ENCODE results near the gene PLCL2.

The PLCL2 gene

DNA sequence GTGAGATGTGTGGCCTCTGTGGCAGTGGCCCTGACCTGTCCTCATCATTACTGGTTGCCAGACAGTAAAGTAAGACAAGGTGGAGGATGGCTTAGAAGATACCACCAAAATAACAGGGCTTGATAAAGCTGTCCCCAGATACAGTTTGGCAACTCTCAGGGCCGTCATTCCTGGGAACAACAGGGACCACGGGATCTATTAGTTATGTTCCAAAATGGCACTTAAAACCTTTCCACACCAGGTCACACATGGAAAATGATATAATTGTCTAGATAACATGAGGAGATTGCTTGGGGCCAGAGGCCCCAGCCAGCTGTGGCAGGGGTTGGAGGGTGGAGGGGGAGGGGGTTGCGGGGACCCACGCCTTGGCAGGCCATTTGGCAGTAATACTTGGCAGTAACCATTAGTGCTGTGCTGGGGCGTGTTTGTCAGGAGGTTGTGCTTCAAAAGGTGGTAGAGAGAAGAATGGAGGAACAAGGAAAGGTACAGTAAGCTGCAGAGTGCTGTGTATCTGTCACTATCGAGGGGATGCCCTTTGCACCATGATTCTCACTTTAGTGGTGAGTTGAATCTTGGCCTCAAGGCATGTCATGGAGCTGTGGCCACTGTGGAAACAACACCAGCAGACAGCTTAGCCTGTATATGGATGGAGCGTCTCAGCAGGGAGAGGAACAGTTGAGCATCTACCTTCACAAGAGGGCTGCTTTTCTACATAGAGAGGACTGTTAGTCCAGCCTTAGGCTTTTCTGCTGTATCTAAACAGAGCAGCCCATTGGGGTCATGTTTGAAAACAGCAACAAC lies 14.0 kb downstream of the PLCL2 start:
- peak overlapping the region; percentile 74 for H3K4me2 ChIP-seq (ENCODE audit: low read length)
- H3F3A ChIP-seq (ENCODE audit: insufficient read depth, low read length), result 0 out of 2 replicates have a peak, but pooled peaks cover 7% of the 10 kb centered on the region
- H4K20me1 ChIP-seq (ENCODE audit: insufficient read depth, low read length), result no peaks in the 10 kb centered on the region
- no peaks in the 10 kb centered on the region for H3K9me2 ChIP-seq (ENCODE audit: low read depth, low read length)
- peaks cover 100% of the 10 kb centered on the region for H3K79me2 ChIP-seq (ENCODE audit: insufficient read depth, low read length)
- H3K27me3 ChIP-seq (ENCODE audit: insufficient read depth, low read length), result no peaks in the 10 kb centered on the region
- H2AFZ ChIP-seq (ENCODE audit: low read length), result no peak overlapping the region
- peak overlapping the region; percentile 37 for H3K4me3 ChIP-seq (ENCODE audit: low read depth, low read length, poor library complexity, severe bottlenecking)
- peak overlapping the region; percentile 52; the same call in 1 of the 2 replicates for H3K9ac ChIP-seq (ENCODE audit: low read length)
- peaks cover 4% of the 10 kb centered on the region; the same call in 1 of the 2 replicates for H3K36me3 ChIP-seq (ENCODE audit: insufficient read depth, low read length)
- peaks cover 87% of the 10 kb centered on the region for H3K4me1 ChIP-seq (ENCODE audit: insufficient read depth, low read length, severe bottlenecking)
- H3K9me3 ChIP-seq (ENCODE audit: low read length), result peaks cover 2% of the 10 kb centered on the region; the same call in 1 of the 2 replicates
- TF ChIP-seq EZH2 (IDR thresholded peaks at IDR 0.05; ENCODE audit: borderline replicate concordance, low read length), result no peak
- TF ChIP-seq, protein P1, sequence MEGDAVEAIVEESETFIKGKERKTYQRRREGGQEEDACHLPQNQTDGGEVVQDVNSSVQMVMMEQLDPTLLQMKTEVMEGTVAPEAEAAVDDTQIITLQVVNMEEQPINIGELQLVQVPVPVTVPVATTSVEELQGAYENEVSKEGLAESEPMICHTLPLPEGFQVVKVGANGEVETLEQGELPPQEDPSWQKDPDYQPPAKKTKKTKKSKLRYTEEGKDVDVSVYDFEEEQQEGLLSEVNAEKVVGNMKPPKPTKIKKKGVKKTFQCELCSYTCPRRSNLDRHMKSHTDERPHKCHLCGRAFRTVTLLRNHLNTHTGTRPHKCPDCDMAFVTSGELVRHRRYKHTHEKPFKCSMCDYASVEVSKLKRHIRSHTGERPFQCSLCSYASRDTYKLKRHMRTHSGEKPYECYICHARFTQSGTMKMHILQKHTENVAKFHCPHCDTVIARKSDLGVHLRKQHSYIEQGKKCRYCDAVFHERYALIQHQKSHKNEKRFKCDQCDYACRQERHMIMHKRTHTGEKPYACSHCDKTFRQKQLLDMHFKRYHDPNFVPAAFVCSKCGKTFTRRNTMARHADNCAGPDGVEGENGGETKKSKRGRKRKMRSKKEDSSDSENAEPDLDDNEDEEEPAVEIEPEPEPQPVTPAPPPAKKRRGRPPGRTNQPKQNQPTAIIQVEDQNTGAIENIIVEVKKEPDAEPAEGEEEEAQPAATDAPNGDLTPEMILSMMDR (IDR thresholded peaks at IDR 0.05; ENCODE audit: low read length), result no peak
- peak overlapping the region; percentile 89 for H3K27ac ChIP-seq (ENCODE audit: low read depth, low read length, poor library complexity, severe bottlenecking)

DNA sequence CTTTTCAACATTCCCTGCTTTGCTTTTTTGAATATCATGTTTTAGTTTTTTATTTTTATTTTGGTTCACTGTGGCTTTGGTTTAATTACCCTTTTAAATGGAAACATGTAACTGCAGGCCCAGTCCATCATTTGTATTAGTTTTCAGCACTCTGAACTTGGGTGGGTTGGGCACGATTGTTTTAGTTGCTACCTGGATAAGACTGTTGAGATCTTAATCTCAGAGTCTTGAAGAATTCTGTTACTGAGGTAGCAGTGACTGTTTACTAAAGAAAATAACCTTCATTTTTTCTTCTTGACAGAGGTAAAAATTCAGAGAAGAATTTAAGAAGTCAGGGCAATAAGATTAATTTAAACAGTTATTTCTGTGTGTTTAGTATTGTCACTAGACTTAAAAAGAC lies 15.2 kb downstream of the PLCL2 start:
- Histone ChIP-seq H3K79me2 (ENCODE audit: insufficient read depth, low read length) (peaks cover 98% of the 10 kb centered on the region), H2AFZ (ENCODE audit: low read length) (no peak overlapping the region)

DNA sequence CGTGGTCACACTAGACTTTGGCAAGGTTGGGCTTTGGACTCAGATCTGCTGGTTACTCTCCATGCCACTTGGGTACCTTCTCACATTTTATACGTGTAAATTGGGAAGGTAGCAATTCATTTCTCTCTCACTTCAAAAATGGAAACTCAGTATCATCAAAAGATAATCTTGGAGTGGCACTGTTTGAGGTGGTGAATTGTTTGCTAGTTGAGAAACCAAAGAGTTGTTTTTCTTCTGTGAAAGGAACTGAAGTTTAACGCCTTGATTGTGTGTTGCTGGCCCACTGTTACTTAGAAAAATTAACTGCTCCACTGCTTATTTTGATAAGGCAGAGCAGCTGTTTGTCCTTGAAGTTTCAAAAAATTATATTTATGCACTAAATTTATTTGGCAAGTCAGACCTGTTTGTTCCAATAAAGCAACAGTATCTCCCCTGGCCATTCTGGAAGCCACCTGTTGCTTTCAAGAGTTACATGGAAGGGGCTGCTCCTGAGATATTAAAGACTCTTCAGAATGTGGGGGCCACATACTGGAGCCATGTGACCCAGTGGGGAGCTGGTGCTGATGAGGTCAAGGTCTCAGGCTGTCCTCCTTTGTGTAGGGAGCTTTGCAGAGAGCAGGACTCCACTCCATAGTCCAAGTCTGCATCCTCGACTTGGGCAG lies 16.2 kb downstream of the PLCL2 start:
- H3K9ac ChIP-seq (ENCODE audit: low read length), result peak overlapping the region; percentile 40; the same call in 1 of the 2 replicates
- H3F3A ChIP-seq (ENCODE audit: insufficient read depth, low read length), result 0 out of 2 replicates have a peak, but pooled peaks cover 6% of the 10 kb centered on the region
- H3K79me2 ChIP-seq (ENCODE audit: insufficient read depth, low read length), result peaks cover 98% of the 10 kb centered on the region
- no peaks in the 10 kb centered on the region for H3K36me3 ChIP-seq (ENCODE audit: insufficient read depth, low read length)
- no peaks in the 10 kb centered on the region for H3K27me3 ChIP-seq (ENCODE audit: insufficient read depth, low read length)
- no peak overlapping the region for H2AFZ ChIP-seq (ENCODE audit: low read length)
- H4K20me1 ChIP-seq (ENCODE audit: insufficient read depth, low read length), result no peaks in the 10 kb centered on the region
- peak overlapping the region; percentile 28 for H3K4me3 ChIP-seq (ENCODE audit: low read depth, low read length, poor library complexity, severe bottlenecking)
- peaks cover 100% of the 10 kb centered on the region for H3K4me1 ChIP-seq (ENCODE audit: insufficient read depth, low read length, severe bottlenecking)
- peak overlapping the region; percentile 89 for H3K27ac ChIP-seq (ENCODE audit: low read depth, low read length, poor library complexity, severe bottlenecking)
- no peaks in the 10 kb centered on the region for H3K9me3 ChIP-seq (ENCODE audit: low read length)
- no peaks in the 10 kb centered on the region for H3K9me2 ChIP-seq (ENCODE audit: low read depth, low read length)
- H3K4me2 ChIP-seq (ENCODE audit: low read length), result peak overlapping the region; percentile 74
- TF ChIP-seq, protein P1 (IDR thresholded peaks at IDR 0.05; ENCODE audit: low read length), result no peak
- no peak for TF ChIP-seq EZH2 (IDR thresholded peaks at IDR 0.05; ENCODE audit: borderline replicate concordance, low read length)

More for the DNA sequence above, 15.2 kb downstream of the PLCL2 start:
- Histone ChIP-seq H3K9ac (ENCODE audit: low read length) (no peak overlapping the region; the same call in 1 of the 2 replicates), H3K4me2 (ENCODE audit: low read length) (peak overlapping the region; percentile 74), H3K4me3 (ENCODE audit: low read depth, low read length, poor library complexity, severe bottlenecking) (peak overlapping the region; percentile 28), H4K20me1 (ENCODE audit: insufficient read depth, low read length) (no peaks in the 10 kb centered on the region), H3K27me3 (ENCODE audit: insufficient read depth, low read length) (no peaks in the 10 kb centered on the region), H3K27ac (ENCODE audit: low read depth, low read length, poor library complexity, severe bottlenecking) (peak overlapping the region; percentile 89), H3K4me1 (ENCODE audit: insufficient read depth, low read length, severe bottlenecking) (peaks cover 98% of the 10 kb centered on the region), H3K36me3 (ENCODE audit: insufficient read depth, low read length) (no peaks in the 10 kb centered on the region), H3F3A (ENCODE audit: insufficient read depth, low read length) (0 out of 2 replicates have a peak, but pooled peaks cover 7% of the 10 kb centered on the region), H3K9me3 (ENCODE audit: low read length) (no peaks in the 10 kb centered on the region), H3K9me2 (ENCODE audit: low read depth, low read length) (no peaks in the 10 kb centered on the region)
- TF ChIP-seq, protein P1 (IDR thresholded peaks at IDR 0.05; ENCODE audit: low read length), result no peak
- TF ChIP-seq EZH2 (IDR thresholded peaks at IDR 0.05; ENCODE audit: borderline replicate concordance, low read length), result no peak

Measured in OCI-LY1 (cell line).